Measurements from ENCODE around the gene NEU1. TPM values are rescaled to one million over a fixed set of nuclear protein-coding genes. Genes with fewer than 3 reads are reported as not detected.

The NEU1 gene
- total RNA-seq, 1 experiment from 2014 or later = 36.2 TPM

- no peaks in the 10 kb centered on the region for H4K20me1 ChIP-seq (ENCODE audit: control insufficient read depth, insufficient read depth, insufficient read length)
- H2BK15ac ChIP-seq (ENCODE audit: low read depth, low read length) = no peak overlapping the region
- H3K14ac ChIP-seq (ENCODE audit: insufficient read depth, low read length) = no peak overlapping the region
- no peak overlapping the region for H2BK12ac ChIP-seq (ENCODE audit: insufficient read length, low read depth, low read length)
- no peak overlapping the region for H2BK5ac ChIP-seq (ENCODE audit: insufficient read length, low read length)
- no peak overlapping the region for H4K8ac ChIP-seq (replicated peaks; ENCODE audit: insufficient read length, low read depth, low read length)
- Mint-ChIP-seq H3K9me3 (no peaks in the 10 kb centered on the region), H3K36me3 (ENCODE audit: insufficient read depth in 1 of 3, low read depth in 3 of 3) (peaks cover 61 to 95% (median 93%) of the 10 kb centered on the region in 3 experiments; a peak in 6 of 7 replicates), H3K27me3 (ENCODE audit: low read depth) (no peaks in the 10 kb centered on the region), H3K27ac (no peak overlapping the region), H3K4me1 (no peaks in the 10 kb centered on the region), H3K4me3 (no peak overlapping the region)
- DNase-seq = no peak
- no peak overlapping the region for H4K5ac ChIP-seq (ENCODE audit: insufficient read length, low read depth, low read length)
- no peak overlapping the region for H2AFZ ChIP-seq (ENCODE audit: low read length)
- no peaks in the 10 kb centered on the region for H3K79me2 ChIP-seq (ENCODE audit: insufficient read depth, low read length)
- H3K9me3 ChIP-seq (ENCODE audit: control insufficient read depth, low read depth, low read length) = no peaks in the 10 kb centered on the region
- no peak overlapping the region for H3K4me2 ChIP-seq (ENCODE audit: insufficient read depth, insufficient read length, low read length)
- TF ChIP-seq CTCF (conservative IDR thresholded peaks at IDR 0.05) = no peak
- no peak overlapping the region for H2BK120ac ChIP-seq (ENCODE audit: low read depth, low read length, poor library complexity, severe bottlenecking)
- H2AK5ac ChIP-seq (ENCODE audit: insufficient read length, low read length) = no peak overlapping the region
- no peak overlapping the region for H3K23ac ChIP-seq (ENCODE audit: insufficient read length, low read depth, low read length)
- no CpG with 5 or more reads among the region's 3 CpGs for WGBS (ENCODE audit: extremely low coverage, insufficient read length, low lambda C conversion rate)
- H3T11ph ChIP-seq (ENCODE audit: low read length) = no peak overlapping the region
- no peak overlapping the region for H2BK20ac ChIP-seq (ENCODE audit: low read depth, low read length, poor library complexity, severe bottlenecking)
- no peak overlapping the region for H4K91ac ChIP-seq (ENCODE audit: insufficient read length, low read depth, low read length)
- no peak overlapping the region for H3K4ac ChIP-seq (ENCODE audit: low read depth, low read length)
- H3K9ac ChIP-seq (ENCODE audit: extremely low read depth, insufficient read length, low read length) = no peak overlapping the region
- no peaks in the 10 kb centered on the region for H3K79me1 ChIP-seq (ENCODE audit: insufficient read depth, low read depth, low read length, poor library complexity, severe bottlenecking)
- H3K23me2 ChIP-seq (ENCODE audit: insufficient read length, low read depth, low read length, poor library complexity, severe bottlenecking) = no peaks in the 10 kb centered on the region
- H3K27ac ChIP-seq (ENCODE audit: insufficient read length, low read depth, low read length) = no peak overlapping the region
- no peaks in the 10 kb centered on the region for H3K27me3 ChIP-seq (ENCODE audit: insufficient read depth, low read length)
- H3K18ac ChIP-seq (ENCODE audit: insufficient read length, low read depth, low read length) = no peak overlapping the region
- H3K56ac ChIP-seq (ENCODE audit: insufficient read length, low read depth, low read length) = no peak overlapping the region
- H3K4me1 ChIP-seq (ENCODE audit: insufficient read depth, low read length) = no peaks in the 10 kb centered on the region
Measured at GRCh38 chr6:31889331-31889972, 26.8 kb upstream of the NEU1 start.
